HEK293 (cell line): ENCODE results near the gene MED15.
"Not testable (repeated sequence)": the region's sequence is repeated elsewhere in the genome, so short reads cannot be mapped to it uniquely, and the experiment has no call there.

Source experiments
- CTCF ChIA-PET: fragments of 350-600 bp; formaldehyde crosslinking; extraction: SDS; loops from one replicate; lab custom pipeline; 2021; ENCODE audit warnings: antibody characterized with exemption; lab: Yijun Ruan, JAX
- POLR2A ChIA-PET: fragments of 300-600 bp; formaldehyde crosslinking; extraction: SDS; loops from one replicate; lab custom pipeline; 2020; ENCODE audit warnings: antibody characterized with exemption, inconsistent platforms; lab: Yijun Ruan, JAX
- H3K27ac ChIP-seq: fragments of 200-500 bp; sonication (Bioruptor generic); 2 replicates; pipeline ENCODE4 v1.5.1; 2014; ENCODE audit warnings: low read depth, low read length, control low read depth, inconsistent platforms; ENCODE audit errors: extremely low read depth
- H3K36me3 ChIP-seq, 2 experiments: fragments of 200-500 bp in 1 of 2; sonication (Bioruptor generic) in 1 of 2; 1 replicate in 1 of 2; 2 replicates in 1 of 2; pipeline ENCODE4 v1.5.1; 2014 to 2017; ENCODE audit warnings: inconsistent platforms in 2 of 2, low read length in 2 of 2; ENCODE audit not compliant: control insufficient read depth in 2 of 2, insufficient read depth in 1 of 2
- H3K4me1 ChIP-seq: fragments of 200-500 bp; sonication (Bioruptor generic); 2 replicates; pipeline ENCODE4 v1.5.1; 2014; ENCODE audit warnings: mild to moderate bottlenecking, low read length, inconsistent platforms; ENCODE audit not compliant: control insufficient read depth, insufficient read depth
- H3K4me3 ChIP-seq: 2 replicates; pipeline ENCODE4 v1.5.1; 2011; ENCODE audit warnings: low read depth, mild to moderate bottlenecking, control low read depth, low read length, moderate library complexity
- H3K9me3 ChIP-seq: fragments of 200-500 bp; sonication (Bioruptor generic); 2 replicates; pipeline ENCODE4 v1.5.1; 2014; ENCODE audit warnings: low read depth, low read length, inconsistent platforms; ENCODE audit not compliant: control insufficient read depth, insufficient read depth
- EGR2 ChIP-seq: fragments of 450-650 bp; formaldehyde crosslinking; IDR thresholded peaks from 2 replicates; pipeline ENCODE4 v1.5.1; 2016; ENCODE audit warnings: low read depth, missing biosample characterization, missing genetic modification characterization
- GLIS1 ChIP-seq: fragments of 450-650 bp; formaldehyde crosslinking; IDR thresholded peaks from 2 replicates; pipeline ENCODE4 v1.5.1; 2016; ENCODE audit warnings: missing biosample characterization, missing genetic modification characterization
- GLIS2 ChIP-seq: fragments of 450-650 bp; formaldehyde crosslinking; IDR thresholded peaks from 2 replicates; pipeline ENCODE4 v1.5.1; 2016; ENCODE audit warnings: missing biosample characterization, missing genetic modification characterization
- KLF9 ChIP-seq: fragments of 450-650 bp; formaldehyde crosslinking; IDR thresholded peaks from 2 replicates; pipeline ENCODE4 v1.5.1; 2016; ENCODE audit warnings: missing biosample characterization, missing genetic modification characterization, low read depth
- PRDM1 ChIP-seq: fragments of 450-650 bp; formaldehyde crosslinking; IDR thresholded peaks from 2 replicates; pipeline ENCODE4; 2016; ENCODE audit warnings: missing biosample characterization, missing genetic modification characterization
- SP2 ChIP-seq: fragments of 450-650 bp; formaldehyde crosslinking; IDR thresholded peaks from 2 replicates; pipeline ENCODE4 v1.5.1; 2016; ENCODE audit warnings: missing biosample characterization, missing genetic modification characterization
- ZBTB10 ChIP-seq: fragments of 450-650 bp; formaldehyde crosslinking; IDR thresholded peaks from 2 replicates; pipeline ENCODE4 v1.5.1; 2016; ENCODE audit warnings: missing biosample characterization, missing genetic modification characterization
- ZBTB17 ChIP-seq: fragments of 450-650 bp; formaldehyde crosslinking; IDR thresholded peaks from 2 replicates; pipeline ENCODE4 v1.5.1; 2016; ENCODE audit warnings: missing biosample characterization, missing genetic modification characterization
- ZBTB44 ChIP-seq: fragments of 450-650 bp; IDR thresholded peaks from 2 replicates; pipeline ENCODE4 v1.5.1; 2018; ENCODE audit warnings: missing biosample characterization, mild to moderate bottlenecking, missing genetic modification characterization
- ZFHX2 ChIP-seq: fragments of 450-650 bp; formaldehyde crosslinking; conservative IDR thresholded peaks from 2 replicates; pipeline ENCODE4 v1.5.1; 2016; ENCODE audit warnings: missing biosample characterization, missing genetic modification characterization
- ZIC2 ChIP-seq: fragments of 450-650 bp; formaldehyde crosslinking; IDR thresholded peaks from 2 replicates; pipeline ENCODE4 v1.5.1; 2016; ENCODE audit warnings: missing biosample characterization, missing genetic modification characterization
- ZNF121 ChIP-seq: fragments of 450-650 bp; formaldehyde crosslinking; IDR thresholded peaks from 2 replicates; pipeline ENCODE4 v1.5.1; 2016; ENCODE audit warnings: missing biosample characterization, missing genetic modification characterization
- ZNF211 ChIP-seq: fragments of 450-650 bp; formaldehyde crosslinking; IDR thresholded peaks from 2 replicates; pipeline ENCODE4 v1.5.1; 2016; ENCODE audit warnings: low read depth, missing biosample characterization, missing genetic modification characterization
- ZNF335 ChIP-seq: fragments of 450-650 bp; formaldehyde crosslinking; conservative IDR thresholded peaks from 2 replicates; pipeline ENCODE4 v1.5.1; 2016; ENCODE audit warnings: missing biosample characterization, missing genetic modification characterization
- ZNF341 ChIP-seq: fragments of 450-650 bp; formaldehyde crosslinking; IDR thresholded peaks from 2 replicates; pipeline ENCODE4; 2016; ENCODE audit warnings: low read depth, missing biosample characterization, missing genetic modification characterization
- ZNF366 ChIP-seq: fragments of 450-650 bp; formaldehyde crosslinking; conservative IDR thresholded peaks from 2 replicates; pipeline ENCODE4 v1.5.1; 2016; ENCODE audit warnings: missing biosample characterization, missing genetic modification characterization
- ZNF600 ChIP-seq: fragments of 450-650 bp; formaldehyde crosslinking; IDR thresholded peaks from 2 replicates; pipeline ENCODE4 v1.5.1; 2016; ENCODE audit warnings: missing biosample characterization, missing genetic modification characterization
- ZNF76 ChIP-seq: fragments of 450-650 bp; formaldehyde crosslinking; IDR thresholded peaks from 2 replicates; pipeline ENCODE4; 2016; ENCODE audit warnings: low read depth, missing biosample characterization, missing genetic modification characterization, borderline replicate concordance
- ZNF843 ChIP-seq: fragments of 450-650 bp; formaldehyde crosslinking; IDR thresholded peaks from 2 replicates; pipeline ENCODE4 v1.5.1; 2016; ENCODE audit warnings: missing biosample characterization, missing genetic modification characterization

MED15 gene

GRCh38 chr22:20591660-20592310 is 84.4 kb downstream of the MED15 start:
- H3K9me3 ChIP-seq = no peaks in the 10 kb centered on the region
- peaks cover 0 to 12% of the 10 kb centered on the region in 2 experiments; a peak in 1 of 3 replicates for H3K36me3 ChIP-seq
- POLR2A ChIA-PET = no interaction called here
- no peaks in the 10 kb centered on the region for H3K4me1 ChIP-seq
- H3K27ac ChIP-seq = no peak overlapping the region
- TF ChIP-seq KLF9 (tag by site-specific recombination) = peak; percentile 49; the same call in 1 of the 2 replicates
- no peak for TF ChIP-seq ZBTB10 (tag by site-specific recombination)
- peak; percentile 76 for TF ChIP-seq ZIC2 (tag by site-specific recombination)
- no peak for TF ChIP-seq ZBTB44 (tag by site-specific recombination)
- TF ChIP-seq ZNF121 (tag by site-specific recombination) = no peak
- TF ChIP-seq GLIS2 (tag by site-specific recombination) = peak; percentile 35; the same call in 1 of the 2 replicates
- no peak for TF ChIP-seq ZNF843 (tag by site-specific recombination)
- peak; percentile 34; the same call in 1 of the 2 replicates for TF ChIP-seq ZNF341
- peak; percentile 91 for TF ChIP-seq GLIS1 (tag by site-specific recombination)
- TF ChIP-seq ZNF600 = peak; percentile 91
- TF ChIP-seq ZNF76 (tag by site-specific recombination) = no peak
- TF ChIP-seq SP2 (tag by site-specific recombination) = no peak
- no peak for TF ChIP-seq ZNF211 (tag by site-specific recombination)
- TF ChIP-seq ZFHX2 (tag by site-specific recombination) = peak; percentile 68
- TF ChIP-seq ZBTB17 = peak; percentile 31; the same call in 1 of the 2 replicates
- TF ChIP-seq EGR2 (tag by site-specific recombination) = peak; percentile 21; the same call in 1 of the 2 replicates
- peak; percentile 41; the same call in 1 of the 2 replicates for TF ChIP-seq ZNF335 (tag by site-specific recombination)
- no peak overlapping the region for H3K4me3 ChIP-seq
- CTCF ChIA-PET = interaction anchor here (0.6 to 3.8 kb wide), 4 partner anchors 11 to 1599 kb away, joined by 4 to 17 read pairs (median 7); no protein-coding TSS in a partner anchor

- TF ChIP-seq EGR2 (tag by site-specific recombination) (0 out of 2 replicates have a peak, but pooled peaks have one; percentile 11), ZFHX2 (tag by site-specific recombination) (0 out of 2 replicates have a peak, but pooled peaks have one; percentile 13), ZNF366 (peak; percentile 71), PRDM1 (peak; percentile 66)
- TF ChIP-seq, all 188 proteins: peak for 4; not testable (repeated sequence) for 184
- POLR2A ChIA-PET, H3K9me3 ChIP-seq, H3K27ac ChIP-seq, H3K4me1 ChIP-seq, H3K4me3 ChIP-seq, H3K36me3 ChIP-seq: not testable (repeated sequence)
- CTCF ChIA-PET = interaction anchor here (0.6 to 2.2 kb wide), 4 partner anchors 22 to 157 kb away, joined by 3 to 9 read pairs (median 4); no protein-coding TSS in a partner anchor
Measured at GRCh38 chr22:20594038-20594437, 86.6 kb downstream of the MED15 start.
